Activated B cell treated with CpG ODN at 0.5 μM for 24 hours (primary cell): Measurements from ENCODE around the gene STXBP3. TPM values are rescaled to one million over a fixed set of nuclear protein-coding genes. Genes with fewer than 3 reads are reported as not detected.

ENCODE experiments used
- ATAC-seq: fragments of 200-7000 bp; cut with Tn5 transposase; one replicate; pipeline ENCODE4 v1.10.0; 2021; ENCODE audit warnings: low read depth, mild to moderate bottlenecking, moderate library complexity
- CTCF ChIA-PET: fragments of 350-600 bp; sonication (Branson Sonifier 250); formaldehyde crosslinking; loops from one replicate; lab custom pipeline; 2021; ENCODE audit warnings: antibody characterized with exemption; lab: Charles Lee
- POLR2A ChIA-PET: fragments of 350-600 bp; sonication (Branson Sonifier 250); formaldehyde crosslinking; loops from one replicate; lab custom pipeline; 2021; ENCODE audit warnings: antibody characterized with exemption; lab: Charles Lee
- DNase-seq: peaks from one replicate; pipeline ENCODE4 v3.0.0; 2022
- H3K27ac Mint-ChIP-seq: one replicate; pipeline ENCODE4 v1.8.0; 2020; ENCODE audit warnings: mixed read lengths
- H3K27me3 Mint-ChIP-seq: one replicate; pipeline ENCODE4 v1.8.0; 2021; ENCODE audit warnings: mixed read lengths
- H3K36me3 Mint-ChIP-seq: one replicate; pipeline ENCODE4 v1.8.0; 2021; ENCODE audit warnings: low read depth, mixed read lengths
- H3K4me1 Mint-ChIP-seq: one replicate; pipeline ENCODE4 v1.8.0; 2021; ENCODE audit warnings: mixed read lengths
- H3K4me3 Mint-ChIP-seq: one replicate; pipeline ENCODE4 v1.8.0; 2020; ENCODE audit warnings: mild to moderate bottlenecking, mixed read lengths
- H3K9me3 Mint-ChIP-seq: one replicate; pipeline ENCODE4 v1.8.0; 2020; ENCODE audit warnings: mixed read lengths
- intact Hi-C: fragments of 100-400 bp; cut with micrococcal nuclease; formaldehyde crosslinking; loops from one replicate; pipeline ENCODE4 v1.15.1; 2024
- total RNA-seq: library from RNA; stranded (reverse); gene quantifications from 2 replicates; pipeline ENCODE4 v1.2.3, GENCODE V29; 2022
- TF ChIP-seq, protein P1 (sequence below): fragments of 200-600 bp; IDR thresholded peaks from one replicate; pipeline ENCODE4 v1.8.0; 2022; ENCODE audit warnings: antibody characterized with exemption, mild to moderate bottlenecking

STXBP3 gene
- total RNA-seq, 1 donor from 2014 or later, result 46.4 TPM

DNA sequence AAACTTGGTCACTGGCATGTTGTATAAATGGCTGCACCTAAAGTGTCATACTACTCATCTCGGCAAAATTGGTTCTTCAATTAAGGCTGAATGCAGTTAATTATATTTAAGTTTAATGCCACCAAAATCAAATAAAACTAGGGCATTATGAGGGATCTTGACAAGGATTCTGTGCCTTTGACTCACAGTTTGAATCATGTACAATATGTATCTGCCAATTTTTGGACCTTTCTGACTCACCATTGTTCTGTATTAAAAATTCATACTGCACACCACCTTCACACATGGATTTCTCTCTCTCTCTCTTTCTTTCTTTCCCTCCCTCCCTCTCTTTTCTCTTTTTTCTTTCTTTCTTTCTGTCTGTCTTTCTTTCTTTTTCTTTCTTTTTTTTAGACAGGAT is 14.1 kb upstream of the STXBP3 start:
- ChIA-PET POLR2A (no interaction called here), CTCF (no interaction called here)
- ATAC-seq (no peak), DNase-seq (no peak)
- H3K4me3 Mint-ChIP-seq, result no peak overlapping the region
- H3K27ac Mint-ChIP-seq, result no peak overlapping the region
- no peaks in the 10 kb centered on the region for H3K4me1 Mint-ChIP-seq
- intact Hi-C loops, result no loop called here
- H3K27me3 Mint-ChIP-seq, result peaks cover 25% of the 10 kb centered on the region
- TF ChIP-seq, protein P1, sequence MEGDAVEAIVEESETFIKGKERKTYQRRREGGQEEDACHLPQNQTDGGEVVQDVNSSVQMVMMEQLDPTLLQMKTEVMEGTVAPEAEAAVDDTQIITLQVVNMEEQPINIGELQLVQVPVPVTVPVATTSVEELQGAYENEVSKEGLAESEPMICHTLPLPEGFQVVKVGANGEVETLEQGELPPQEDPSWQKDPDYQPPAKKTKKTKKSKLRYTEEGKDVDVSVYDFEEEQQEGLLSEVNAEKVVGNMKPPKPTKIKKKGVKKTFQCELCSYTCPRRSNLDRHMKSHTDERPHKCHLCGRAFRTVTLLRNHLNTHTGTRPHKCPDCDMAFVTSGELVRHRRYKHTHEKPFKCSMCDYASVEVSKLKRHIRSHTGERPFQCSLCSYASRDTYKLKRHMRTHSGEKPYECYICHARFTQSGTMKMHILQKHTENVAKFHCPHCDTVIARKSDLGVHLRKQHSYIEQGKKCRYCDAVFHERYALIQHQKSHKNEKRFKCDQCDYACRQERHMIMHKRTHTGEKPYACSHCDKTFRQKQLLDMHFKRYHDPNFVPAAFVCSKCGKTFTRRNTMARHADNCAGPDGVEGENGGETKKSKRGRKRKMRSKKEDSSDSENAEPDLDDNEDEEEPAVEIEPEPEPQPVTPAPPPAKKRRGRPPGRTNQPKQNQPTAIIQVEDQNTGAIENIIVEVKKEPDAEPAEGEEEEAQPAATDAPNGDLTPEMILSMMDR, result no peak
- H3K9me3 Mint-ChIP-seq, result no peaks in the 10 kb centered on the region
- no peaks in the 10 kb centered on the region for H3K36me3 Mint-ChIP-seq

DNA sequence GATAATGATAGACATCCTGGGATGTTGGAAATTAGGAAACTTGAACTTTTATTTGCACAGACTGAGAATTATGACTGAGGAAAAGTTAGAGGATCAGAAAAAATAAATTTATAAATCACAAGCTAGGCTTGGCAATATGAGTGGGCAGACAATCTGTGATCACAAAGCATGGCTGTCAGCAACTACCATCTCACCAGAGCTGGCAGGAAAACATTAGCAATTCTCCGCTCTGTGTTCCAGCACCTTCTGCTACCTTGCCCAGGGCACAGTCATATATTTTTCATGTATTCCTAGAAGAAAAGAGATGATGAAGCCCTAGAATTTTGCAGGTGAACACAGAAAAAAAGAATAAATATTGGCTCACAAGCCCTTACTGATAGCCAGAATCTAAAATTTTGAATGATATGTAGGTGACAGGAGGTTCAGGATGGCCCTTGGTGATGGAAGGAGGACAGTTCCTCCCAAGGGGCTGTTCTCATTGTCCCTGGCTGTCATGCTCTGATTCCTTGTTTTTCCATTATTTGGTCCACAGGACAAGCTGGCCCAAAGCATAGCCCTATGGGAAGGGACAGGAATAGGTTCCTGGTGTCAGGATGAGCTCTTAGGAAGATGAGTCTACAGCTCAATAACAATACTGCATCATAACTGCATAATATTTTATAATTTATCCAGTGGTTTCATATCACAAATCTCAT is 12.2 kb upstream of the STXBP3 start:
- POLR2A ChIA-PET, result no interaction called here
- intact Hi-C loops, result no loop called here
- no peaks in the 10 kb centered on the region for H3K4me1 Mint-ChIP-seq
- TF ChIP-seq, protein P1, result no peak
- H3K36me3 Mint-ChIP-seq, result no peaks in the 10 kb centered on the region
- no peak for DNase-seq
- no peak for ATAC-seq
- H3K4me3 Mint-ChIP-seq, result no peak overlapping the region
- CTCF ChIA-PET, result no interaction called here
- no peak overlapping the region for H3K27ac Mint-ChIP-seq
- H3K27me3 Mint-ChIP-seq, result peaks cover 14% of the 10 kb centered on the region
- no peaks in the 10 kb centered on the region for H3K9me3 Mint-ChIP-seq

DNA sequence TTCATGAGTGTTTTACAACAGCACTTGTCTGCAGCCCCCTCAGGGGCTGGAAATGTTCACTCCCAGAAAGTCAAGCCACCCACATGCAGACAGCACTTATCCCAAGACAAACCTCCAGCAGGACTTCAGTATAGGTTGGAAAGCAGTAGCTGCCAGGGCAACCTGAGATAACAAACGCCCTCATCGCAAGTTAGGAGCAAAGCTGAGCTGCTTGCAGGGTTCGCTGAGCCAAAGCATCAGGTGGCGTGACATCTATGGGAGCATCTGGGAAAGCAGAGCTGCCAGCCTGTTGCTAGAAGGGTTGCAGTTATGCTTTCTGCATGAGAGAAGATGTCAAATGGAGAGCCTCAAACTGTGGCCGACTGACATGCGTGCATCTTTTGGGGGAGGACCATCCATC is 4.2 kb upstream of the STXBP3 start:
- Mint-ChIP-seq H3K9me3 (no peaks in the 10 kb centered on the region), H3K27me3 (no peaks in the 10 kb centered on the region), H3K36me3 (peaks cover 7% of the 10 kb centered on the region), H3K27ac (no peak overlapping the region), H3K4me1 (peaks cover 8% of the 10 kb centered on the region), H3K4me3 (no peak overlapping the region)
- intact Hi-C loops, result no loop called here
- no peak for DNase-seq
- no peak for ATAC-seq
- TF ChIP-seq, protein P1, result no peak
- CTCF ChIA-PET, result no interaction called here
- POLR2A ChIA-PET, result interaction anchor here (2.1 kb wide), 1 partner anchor 81 kb away, joined by 5 read pairs; the partner anchor contains the start of gene HENMT1

DNA sequence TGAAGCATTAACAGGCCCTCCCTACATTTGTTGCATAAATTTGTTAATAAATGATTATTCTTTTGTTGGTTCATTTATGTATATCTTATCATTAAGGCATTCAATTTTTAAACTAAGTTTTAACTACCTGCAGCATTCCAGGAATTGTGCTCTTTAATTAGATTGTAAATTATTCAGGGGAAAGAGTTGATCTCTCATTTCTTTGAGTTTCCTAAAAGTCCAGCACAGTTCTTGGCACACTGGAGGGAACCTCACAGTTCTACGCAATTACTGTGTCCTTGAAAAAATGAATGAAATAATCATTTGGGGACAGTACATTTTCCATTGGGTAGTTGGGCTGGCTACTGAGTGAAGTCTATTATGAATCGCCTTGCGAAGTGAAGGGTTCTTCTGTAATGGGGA is 493 bp upstream of the STXBP3 start:
- TF ChIP-seq, protein P1, result no peak
- CTCF ChIA-PET, result interaction anchor here (1.2 kb wide), 1 partner anchor 152 kb away, joined by 6 read pairs; no protein-coding TSS in a partner anchor
- H3K36me3 Mint-ChIP-seq, result peaks cover 17% of the 10 kb centered on the region

DNA sequence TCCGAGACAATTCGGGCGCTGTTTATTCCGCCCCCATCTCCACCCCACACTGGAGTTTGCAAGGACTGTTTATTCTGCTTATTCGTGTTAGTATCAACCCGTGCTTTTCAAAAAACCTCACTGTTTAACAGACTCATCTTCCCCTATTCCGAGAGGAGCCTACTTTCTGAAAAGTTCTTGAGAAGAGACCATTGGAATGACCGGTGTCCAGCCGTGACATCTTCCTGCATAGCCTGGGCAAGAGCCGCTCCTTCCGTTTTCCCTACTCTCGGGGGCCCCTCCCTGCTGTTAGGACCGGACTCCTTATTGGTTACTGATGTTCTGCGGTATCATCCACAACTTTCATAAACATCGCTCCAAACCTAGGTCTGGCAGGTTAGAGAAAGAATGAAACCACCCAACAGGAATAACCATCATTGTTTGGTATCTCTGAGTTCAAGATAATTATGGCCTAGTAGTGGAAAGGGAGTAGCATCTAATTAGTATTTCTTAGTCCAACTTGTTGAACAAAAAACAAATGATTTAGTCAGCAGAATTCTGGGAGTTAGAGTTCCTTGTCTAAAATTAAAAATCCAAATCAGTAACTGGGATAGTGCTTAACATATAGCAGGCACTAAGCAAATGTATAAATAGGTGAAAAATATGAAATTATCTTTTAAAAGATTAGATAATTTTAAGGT is 837 bp downstream of the STXBP3 start:
- peak overlapping the region; percentile 94 for H3K27ac Mint-ChIP-seq
- H3K36me3 Mint-ChIP-seq, result peaks cover 17% of the 10 kb centered on the region
- H3K4me3 Mint-ChIP-seq, result peak overlapping the region; percentile 99
- intact Hi-C loops, result loop anchor here (2.0 to 5.0 kb wide), 5 partner anchors 365 to 1591 kb away; partner anchors contain the start of genes RBM15 and SARS1
- TF ChIP-seq, protein P1, result no peak
- no peaks in the 10 kb centered on the region for H3K27me3 Mint-ChIP-seq
- peaks cover 28% of the 10 kb centered on the region for H3K4me1 Mint-ChIP-seq
- ATAC-seq (no peak), DNase-seq (peak; percentile 21)
- H3K9me3 Mint-ChIP-seq, result no peaks in the 10 kb centered on the region
- CTCF ChIA-PET, result no interaction called here
- POLR2A ChIA-PET, result interaction anchor here (0.5 to 1.7 kb wide), 9 partner anchors 9 to 1652 kb away, joined by 3 to 17 read pairs (median 4); partner anchors contain the start of genes HENMT1 and PRPF38B

More for the DNA sequence above, 493 bp upstream of the STXBP3 start:
- POLR2A ChIA-PET, result interaction anchor here (0.7 to 1.7 kb wide), 3 partner anchors 54 to 99 kb away, joined by 3 to 17 read pairs (median 3); partner anchors contain the start of genes HENMT1 and PRPF38B
- intact Hi-C loops, result loop anchor here (1.0 to 5.0 kb wide), 12 partner anchors 54 to 1593 kb away; partner anchors contain the start of genes CLCC1, HENMT1, PRPF38B and RBM15
- DNase-seq (no peak), ATAC-seq (no peak)
- Mint-ChIP-seq H3K9me3 (no peaks in the 10 kb centered on the region), H3K27me3 (no peaks in the 10 kb centered on the region), H3K4me3 (peak overlapping the region; percentile 99), H3K27ac (peak overlapping the region; percentile 99), H3K4me1 (peaks cover 27% of the 10 kb centered on the region)
